ENCODE results near the gene ACADS.

ACADS gene

GRCh38 chr12:120711411-120711810 is 14.2 kb upstream of the ACADS start (continued):
- TF ChIP-seq, protein P1, sequence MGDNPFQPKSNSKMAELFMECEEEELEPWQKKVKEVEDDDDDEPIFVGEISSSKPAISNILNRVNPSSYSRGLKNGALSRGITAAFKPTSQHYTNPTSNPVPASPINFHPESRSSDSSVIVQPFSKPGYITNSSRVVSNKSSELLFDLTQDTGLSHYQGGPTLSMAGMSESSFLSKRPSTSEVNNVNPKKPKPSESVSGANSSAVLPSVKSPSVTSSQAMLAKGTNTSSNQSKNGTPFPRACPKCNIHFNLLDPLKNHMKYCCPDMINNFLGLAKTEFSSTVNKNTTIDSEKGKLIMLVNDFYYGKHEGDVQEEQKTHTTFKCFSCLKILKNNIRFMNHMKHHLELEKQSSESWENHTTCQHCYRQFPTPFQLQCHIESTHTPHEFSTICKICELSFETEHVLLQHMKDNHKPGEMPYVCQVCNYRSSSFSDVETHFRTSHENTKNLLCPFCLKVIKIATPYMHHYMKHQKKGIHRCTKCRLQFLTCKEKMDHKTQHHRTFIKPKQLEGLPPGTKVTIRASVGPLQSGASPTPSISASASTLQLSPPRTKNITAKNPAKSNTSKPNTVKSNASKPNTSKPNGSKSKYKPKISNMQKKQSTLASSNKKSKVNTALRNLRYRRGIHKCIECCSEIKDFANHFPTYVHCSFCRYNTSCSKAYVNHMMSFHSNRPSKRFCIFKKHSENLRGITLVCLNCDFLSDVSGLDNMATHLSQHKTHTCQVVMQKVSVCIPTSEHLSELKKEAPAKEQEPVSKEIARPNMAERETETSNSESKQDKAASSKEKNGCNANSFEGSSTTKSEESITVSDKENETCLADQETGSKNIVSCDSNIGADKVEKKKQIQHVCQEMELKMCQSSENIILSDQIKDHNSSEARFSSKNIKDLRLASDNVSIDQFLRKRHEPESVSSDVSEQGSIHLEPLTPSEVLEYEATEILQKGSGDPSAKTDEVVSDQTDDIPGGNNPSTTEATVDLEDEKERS (tag by site-specific recombination; IDR thresholded peaks at IDR 0.05): no peak
- TF ChIP-seq KLF10 (tag by site-specific recombination; IDR thresholded peaks at IDR 0.05) (no peak), ZBTB49 (tag by site-specific recombination; IDR thresholded peaks at IDR 0.05; ENCODE audit: low read depth) (no peak), ZNF623 (tag by site-specific recombination; IDR thresholded peaks at IDR 0.05) (no peak), ZFP37 (tag by site-specific recombination; IDR thresholded peaks at IDR 0.05) (0 out of 2 replicates have a peak, but pooled peaks have one; percentile 9), ZNF10 (tag by site-specific recombination; IDR thresholded peaks at IDR 0.05) (peak; percentile 78), KLF16 (tag by site-specific recombination; IDR thresholded peaks at IDR 0.05) (no peak)
- TF ChIP-seq, protein P2, sequence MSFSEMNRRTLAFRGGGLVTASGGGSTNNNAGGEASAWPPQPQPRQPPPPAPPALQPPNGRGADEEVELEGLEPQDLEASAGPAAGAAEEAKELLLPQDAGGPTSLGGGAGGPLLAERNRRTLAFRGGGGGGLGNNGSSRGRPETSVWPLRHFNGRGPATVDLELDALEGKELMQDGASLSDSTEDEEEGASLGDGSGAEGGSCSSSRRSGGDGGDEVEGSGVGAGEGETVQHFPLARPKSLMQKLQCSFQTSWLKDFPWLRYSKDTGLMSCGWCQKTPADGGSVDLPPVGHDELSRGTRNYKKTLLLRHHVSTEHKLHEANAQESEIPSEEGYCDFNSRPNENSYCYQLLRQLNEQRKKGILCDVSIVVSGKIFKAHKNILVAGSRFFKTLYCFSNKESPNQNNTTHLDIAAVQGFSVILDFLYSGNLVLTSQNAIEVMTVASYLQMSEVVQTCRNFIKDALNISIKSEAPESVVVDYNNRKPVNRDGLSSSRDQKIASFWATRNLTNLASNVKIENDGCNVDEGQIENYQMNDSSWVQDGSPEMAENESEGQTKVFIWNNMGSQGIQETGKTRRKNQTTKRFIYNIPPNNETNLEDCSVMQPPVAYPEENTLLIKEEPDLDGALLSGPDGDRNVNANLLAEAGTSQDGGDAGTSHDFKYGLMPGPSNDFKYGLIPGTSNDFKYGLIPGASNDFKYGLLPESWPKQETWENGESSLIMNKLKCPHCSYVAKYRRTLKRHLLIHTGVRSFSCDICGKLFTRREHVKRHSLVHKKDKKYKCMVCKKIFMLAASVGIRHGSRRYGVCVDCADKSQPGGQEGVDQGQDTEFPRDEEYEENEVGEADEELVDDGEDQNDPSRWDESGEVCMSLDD (tag by site-specific recombination; IDR thresholded peaks at IDR 0.05): no peak
- TF ChIP-seq, protein P3, sequence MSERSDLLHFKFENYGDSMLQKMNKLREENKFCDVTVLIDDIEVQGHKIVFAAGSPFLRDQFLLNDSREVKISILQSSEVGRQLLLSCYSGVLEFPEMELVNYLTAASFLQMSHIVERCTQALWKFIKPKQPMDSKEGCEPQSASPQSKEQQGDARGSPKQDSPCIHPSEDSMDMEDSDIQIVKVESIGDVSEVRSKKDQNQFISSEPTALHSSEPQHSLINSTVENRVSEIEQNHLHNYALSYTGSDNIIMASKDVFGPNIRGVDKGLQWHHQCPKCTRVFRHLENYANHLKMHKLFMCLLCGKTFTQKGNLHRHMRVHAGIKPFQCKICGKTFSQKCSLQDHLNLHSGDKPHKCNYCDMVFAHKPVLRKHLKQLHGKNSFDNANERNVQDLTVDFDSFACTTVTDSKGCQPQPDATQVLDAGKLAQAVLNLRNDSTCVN (tag by site-specific recombination; optimal IDR thresholded peaks at IDR 0.05): no peak

DNA sequence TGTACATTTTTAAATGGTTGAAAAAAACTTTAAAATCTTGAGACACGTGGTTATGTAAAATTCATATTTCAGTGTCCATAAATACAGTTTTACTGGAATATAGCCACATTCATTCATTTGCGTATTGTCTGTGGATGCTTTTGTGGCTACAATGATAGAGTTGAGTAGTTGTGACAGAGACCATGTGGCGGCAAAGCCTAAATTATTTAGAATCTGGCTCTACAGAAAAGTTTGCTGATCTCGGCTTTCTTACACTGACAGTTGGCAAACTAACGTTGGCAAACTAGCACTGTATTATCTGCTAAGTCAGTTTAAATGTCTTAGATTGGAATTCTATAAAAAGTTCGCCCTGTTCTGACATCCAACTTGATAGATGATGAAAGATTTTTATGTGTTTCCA is 13.0 kb upstream of the ACADS start:
- peaks cover 3% of the 10 kb centered on the region; the same call in 1 of the 2 replicates for H3K4me1 ChIP-seq (ENCODE audit: control insufficient read depth, insufficient read depth, low read length)
- H3K36me3 ChIP-seq (ENCODE audit: control insufficient read depth in 2 of 2, insufficient read depth in 1 of 2, low read length in 2 of 2): peaks cover 28 to 55% of the 10 kb centered on the region in 2 experiments
- H3K27ac ChIP-seq (ENCODE audit: extremely low read depth, low read depth, low read length): no peak overlapping the region
- no peak for TF ChIP-seq ZNF280C (tag by site-specific recombination; IDR thresholded peaks at IDR 0.05)
- TF ChIP-seq ZIC2 (tag by site-specific recombination; IDR thresholded peaks at IDR 0.05): no peak
- no peak for TF ChIP-seq MYNN (tag by site-specific recombination; IDR thresholded peaks at IDR 0.05; ENCODE audit: borderline replicate concordance)
- TF ChIP-seq ZNF23 (tag by site-specific recombination; IDR thresholded peaks at IDR 0.05; ENCODE audit: borderline replicate concordance): no peak
- TF ChIP-seq ZFP69B (tag by site-specific recombination; IDR thresholded peaks at IDR 0.05): no peak
- no peak for TF ChIP-seq ZBTB20 (tag by site-specific recombination; IDR thresholded peaks at IDR 0.05)
- TF ChIP-seq ZNF76 (tag by site-specific recombination; IDR thresholded peaks at IDR 0.05; ENCODE audit: borderline replicate concordance, low read depth): no peak
- TF ChIP-seq, protein P3 (tag by site-specific recombination; optimal IDR thresholded peaks at IDR 0.05): no peak
- TF ChIP-seq, protein P4, sequence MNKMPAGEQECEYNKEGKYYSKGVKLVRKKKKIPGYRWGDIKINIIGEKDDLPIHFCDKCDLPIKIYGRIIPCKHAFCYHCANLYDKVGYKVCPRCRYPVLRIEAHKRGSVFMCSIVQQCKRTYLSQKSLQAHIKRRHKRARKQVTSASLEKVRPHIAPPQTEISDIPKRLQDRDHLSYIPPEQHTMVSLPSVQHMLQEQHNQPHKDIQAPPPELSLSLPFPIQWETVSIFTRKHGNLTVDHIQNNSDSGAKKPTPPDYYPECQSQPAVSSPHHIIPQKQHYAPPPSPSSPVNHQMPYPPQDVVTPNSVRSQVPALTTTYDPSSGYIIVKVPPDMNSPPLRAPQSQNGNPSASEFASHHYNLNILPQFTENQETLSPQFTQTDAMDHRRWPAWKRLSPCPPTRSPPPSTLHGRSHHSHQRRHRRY (tag by site-specific recombination; IDR thresholded peaks at IDR 0.05): no peak
- no peak for TF ChIP-seq SETDB1 (IDR thresholded peaks at IDR 0.05; ENCODE audit: insufficient read length, low read length)
- no peak overlapping the region for H3K4me3 ChIP-seq (ENCODE audit: low read depth, low read length)
- CTCF ChIA-PET: interaction anchor here (2.0 to 6.2 kb wide), 2 partner anchors 65 to 130 kb away, joined by 15 to 42 read pairs; partner anchors contain the start of gene POP5
- no peaks in the 10 kb centered on the region for H3K9me3 ChIP-seq (ENCODE audit: control insufficient read depth, insufficient read depth, low read depth, low read length)
- POLR2A ChIA-PET: interaction anchor here (1.6 kb wide), 1 partner anchor 26 kb away, joined by 4 read pairs; the partner anchor contains the start of gene MLEC

All from HEK293 (cell line).